Bronchus fibroblast of lung (primary cell): ENCODE data around the gene NHLRC3. TPM values are rescaled to one million over a fixed set of nuclear protein-coding genes. Genes with fewer than 3 reads are reported as not detected.

ENCODE experiments used
- total RNA-seq: library from RNA; depleted of rRNA; stranded (reverse); fragments of >200 nt; gene quantifications from 2 replicates; pipeline ENCODE4 v1.2.3, GENCODE V29; 2015

Gene NHLRC3
- 4.2 and 5.0 TPM in 2 replicates for total RNA-seq

GRCh38 chr13:39037880-39038568 lies at the start of gene NHLRC3, which contains the start of gene PROSER1:
NHLRC3 (plus strand) TSS chr13:39038456; CDS start chr13:39038640, 184 bp downstream.
PROSER1 (minus strand) TSS chr13:39038089; CDS start chr13:39037242, 847 bp downstream.

GRCh38 chr13:38990693-38991092 lies 47.6 kb upstream of the NHLRC3 start, which contains the start of gene STOML3:
STOML3 (minus strand) TSS chr13:38990831; CDS start chr13:38990721, 110 bp downstream.

Other genes with a start within 250 kb of the NHLRC3 start
- gene STOML3, start 47.6 kb upstream of the NHLRC3 start, total RNA-seq: not detected in 2 replicates
- 5.2 and 10.6 TPM in 2 replicates for gene PROSER1, start 367 bp upstream of the NHLRC3 start, total RNA-seq